ENCODE data around the gene ANKRD44.

GRCh38 chr2:197242719-197243118 lies 67.9 kb downstream of the ANKRD44 start:
- TF ChIP-seq POLR2A (IDR thresholded peaks at IDR 0.05; ENCODE audit: control extremely low read depth in 1 of 2, low read depth in 2 of 2, low read length in 2 of 2) = no peak
- TF ChIP-seq CTCF (IDR thresholded peaks at IDR 0.05; ENCODE audit: control extremely low read depth in 1 of 3, insufficient read depth in 1 of 3, low read depth in 1 of 3, low read length in 3 of 3) = no peak
- TF ChIP-seq POLR2AphosphoS5 (IDR thresholded peaks at IDR 0.05; ENCODE audit: low read depth, low read length) = no peak
- TF ChIP-seq SIN3A (conservative IDR thresholded peaks at IDR 0.05 in 1 of 2, IDR thresholded peaks at IDR 0.05 in 1 of 2; ENCODE audit: low read depth in 1 of 2, low read length in 2 of 2) = no peak
- TF ChIP-seq RFX5 (IDR thresholded peaks at IDR 0.05; ENCODE audit: borderline replicate concordance, low read depth, low read length) = no peak
- TF ChIP-seq TAF1 (IDR thresholded peaks at IDR 0.05; ENCODE audit: low read depth, low read length) = no peak
- TF ChIP-seq NRF1 (IDR thresholded peaks at IDR 0.05; ENCODE audit: low read depth, low read length) = no peak
- no peak for TF ChIP-seq MAFK (IDR thresholded peaks at IDR 0.05; ENCODE audit: low read depth, low read length)
- no peak for TF ChIP-seq BRCA1 (IDR thresholded peaks at IDR 0.05; ENCODE audit: low read depth, low read length)
- no peak for TF ChIP-seq SUZ12 (IDR thresholded peaks at IDR 0.05; ENCODE audit: low read length)
- TF ChIP-seq USF2 (IDR thresholded peaks at IDR 0.05; ENCODE audit: low read length) = no peak

Measured in H1 (cell line).